WERI-Rb-1 (cell line): ENCODE results near the gene GPR173.

Experiments used
- DNase-seq: peaks from one replicate; pipeline ENCODE4 v3.0.0-alpha.2; 2020
- H3K27ac ChIP-seq: fragments of 250-450 bp; sonication (Bioruptor Pico); 2 replicates; pipeline ENCODE4 v1.5.1; 2020; ENCODE audit warnings: mild to moderate bottlenecking, moderate library complexity
- H3K27me3 ChIP-seq: fragments of 250-450 bp; sonication (Bioruptor Pico); 2 replicates; pipeline ENCODE4 v1.5.1; 2021; ENCODE audit warnings: mild to moderate bottlenecking, low read depth, moderate library complexity; ENCODE audit not compliant: insufficient read depth, severe bottlenecking
- H3K36me3 ChIP-seq: fragments of 250-450 bp; sonication (Bioruptor Pico); 2 replicates; pipeline ENCODE4 v1.5.1; 2020; ENCODE audit warnings: mild to moderate bottlenecking, moderate library complexity
- H3K4me3 ChIP-seq: 2 replicates; pipeline ENCODE4 v1.5.1; 2011; ENCODE audit warnings: low read depth, mild to moderate bottlenecking, control low read depth, low read length
- H3K9me3 ChIP-seq: fragments of 250-450 bp; sonication (Bioruptor Pico); 2 replicates; pipeline ENCODE4 v1.5.1; 2021; ENCODE audit warnings: mild to moderate bottlenecking, moderate library complexity; ENCODE audit not compliant: severe bottlenecking
- TF ChIP-seq, protein P1 (sequence below): IDR thresholded peaks from 2 replicates; pipeline ENCODE4 v1.5.1; 2011; ENCODE audit warnings: low read depth, mild to moderate bottlenecking, control low read depth, inconsistent platforms, low read length

The GPR173 gene

GRCh38 chrX:53077207-53078197 is 28.9 kb downstream of the GPR173 start:
- Histone ChIP-seq H3K27me3 (no peaks in the 10 kb centered on the region), H3K36me3 (no peaks in the 10 kb centered on the region), H3K4me3 (no peak overlapping the region), H3K27ac (no peak overlapping the region), H3K9me3 (no peaks in the 10 kb centered on the region)
- DNase-seq = no peak
- TF ChIP-seq, protein P1, sequence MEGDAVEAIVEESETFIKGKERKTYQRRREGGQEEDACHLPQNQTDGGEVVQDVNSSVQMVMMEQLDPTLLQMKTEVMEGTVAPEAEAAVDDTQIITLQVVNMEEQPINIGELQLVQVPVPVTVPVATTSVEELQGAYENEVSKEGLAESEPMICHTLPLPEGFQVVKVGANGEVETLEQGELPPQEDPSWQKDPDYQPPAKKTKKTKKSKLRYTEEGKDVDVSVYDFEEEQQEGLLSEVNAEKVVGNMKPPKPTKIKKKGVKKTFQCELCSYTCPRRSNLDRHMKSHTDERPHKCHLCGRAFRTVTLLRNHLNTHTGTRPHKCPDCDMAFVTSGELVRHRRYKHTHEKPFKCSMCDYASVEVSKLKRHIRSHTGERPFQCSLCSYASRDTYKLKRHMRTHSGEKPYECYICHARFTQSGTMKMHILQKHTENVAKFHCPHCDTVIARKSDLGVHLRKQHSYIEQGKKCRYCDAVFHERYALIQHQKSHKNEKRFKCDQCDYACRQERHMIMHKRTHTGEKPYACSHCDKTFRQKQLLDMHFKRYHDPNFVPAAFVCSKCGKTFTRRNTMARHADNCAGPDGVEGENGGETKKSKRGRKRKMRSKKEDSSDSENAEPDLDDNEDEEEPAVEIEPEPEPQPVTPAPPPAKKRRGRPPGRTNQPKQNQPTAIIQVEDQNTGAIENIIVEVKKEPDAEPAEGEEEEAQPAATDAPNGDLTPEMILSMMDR = 0 out of 2 replicates have a peak, but pooled peaks have one; percentile 22

DNA sequence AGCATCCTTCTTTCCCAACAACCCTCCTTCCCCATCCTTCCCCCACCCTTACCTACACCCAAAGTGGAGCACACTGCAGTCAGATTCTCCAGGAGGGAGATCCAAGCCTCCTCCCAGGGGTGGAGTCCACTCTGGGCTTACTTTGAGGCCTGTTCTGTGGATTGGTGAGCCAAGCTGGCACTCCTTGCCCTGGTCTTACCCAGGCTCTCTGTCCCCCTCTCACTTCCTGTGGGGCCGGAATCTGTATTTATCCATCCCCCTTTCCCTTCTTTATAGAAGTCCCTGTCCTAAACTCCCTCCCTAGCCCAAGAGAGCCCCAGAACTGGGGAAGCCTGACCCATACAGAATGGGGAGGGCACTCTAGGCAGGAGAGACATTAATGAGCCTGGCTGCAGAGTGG is 30.4 kb downstream of the GPR173 start:
- peaks cover 4% of the 10 kb centered on the region for H3K36me3 ChIP-seq
- H3K9me3 ChIP-seq = no peaks in the 10 kb centered on the region
- no peak overlapping the region for H3K27ac ChIP-seq
- H3K4me3 ChIP-seq = no peak overlapping the region
- TF ChIP-seq, protein P1 = no peak
- H3K27me3 ChIP-seq = peaks cover 2% of the 10 kb centered on the region
- no peak for DNase-seq

DNA sequence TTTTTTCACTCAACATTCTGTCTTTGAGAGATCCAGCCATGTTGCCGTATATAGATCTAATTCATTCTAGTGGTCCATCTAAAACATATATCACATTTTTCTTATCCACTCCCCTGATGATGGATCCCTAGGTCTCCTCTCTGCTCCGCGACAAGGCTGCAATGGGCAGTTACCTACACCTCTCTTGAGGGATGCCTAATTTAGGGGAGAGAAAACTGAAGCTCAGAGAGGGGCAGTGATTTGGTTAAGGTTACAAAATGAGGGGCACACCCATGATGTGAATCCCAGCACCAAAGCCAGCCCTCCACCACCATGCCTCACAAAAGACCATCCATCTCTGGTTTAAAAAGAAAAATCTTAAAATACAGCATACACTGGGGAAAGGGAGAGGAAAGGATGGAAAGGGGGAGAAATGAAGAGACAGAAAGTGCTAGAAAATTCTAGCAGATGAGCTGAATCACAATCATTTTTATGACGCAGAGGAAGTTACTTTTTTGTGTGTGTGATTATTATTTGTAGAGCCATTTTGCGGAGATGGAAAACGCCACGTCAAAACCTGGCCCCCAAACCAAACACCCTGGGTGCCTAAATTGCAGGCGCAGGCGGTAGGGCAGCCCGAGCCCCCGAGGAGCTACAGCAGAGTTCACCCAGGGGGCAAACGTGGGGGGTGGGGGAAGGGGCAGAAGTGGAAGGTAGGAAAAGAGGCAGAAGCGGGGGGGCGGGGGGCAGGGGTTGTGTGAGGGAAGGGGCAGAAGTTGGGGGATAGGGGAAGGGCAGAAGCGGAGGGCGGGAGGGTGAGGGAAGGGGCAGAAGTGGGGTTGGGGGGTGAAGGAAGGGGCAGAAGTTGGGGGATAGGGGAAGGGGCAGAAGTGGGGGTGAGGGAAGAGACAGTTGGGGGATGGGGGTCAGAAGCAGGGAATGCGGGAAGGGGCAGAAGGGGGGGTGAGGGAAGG is 32.3 kb downstream of the GPR173 start:
- DNase-seq = no peak
- peaks cover 9% of the 10 kb centered on the region for H3K27me3 ChIP-seq
- no peak overlapping the region for H3K4me3 ChIP-seq
- no peaks in the 10 kb centered on the region for H3K9me3 ChIP-seq
- H3K27ac ChIP-seq = no peak overlapping the region
- TF ChIP-seq, protein P1 = no peak
- H3K36me3 ChIP-seq = peaks cover 21% of the 10 kb centered on the region

- DNase-seq = peak; percentile 92
- H3K4me3 ChIP-seq = peak within 1 kb of the TSS; percentile 66
- peaks cover 9% of the 10 kb centered on the region for H3K27me3 ChIP-seq
- TF ChIP-seq, protein P1 = no peak
- H3K36me3 ChIP-seq = peaks cover 22% of the 10 kb centered on the region
- H3K9me3 ChIP-seq = no peaks in the 10 kb centered on the region
- H3K27ac ChIP-seq = peak within 1 kb of the TSS; percentile 80
These were observed 33.6 kb downstream of the GPR173 start, which contains the start of gene TSPYL2 for GRCh38 chrX:53081925-53082772. Gene TSPYL2 (plus strand): TSS chrX:53082367. CDS start chrX:53082499, 132 bp downstream.
